Measurements from ENCODE around the gene C12orf76. TPM values are rescaled to one million over a fixed set of nuclear protein-coding genes. Genes with fewer than 3 reads are reported as not detected.

The C12orf76 gene
- polyA plus RNA-seq, 1 of the 3 experiments (the other 2 are of a cell fraction) = 29.2 TPM

- TF ChIP-seq NRF1 (IDR thresholded peaks at IDR 0.05; ENCODE audit: low read depth, low read length) (no peak), MAX (IDR thresholded peaks at IDR 0.05; ENCODE audit: low read depth) (no peak), TCF12 (IDR thresholded peaks at IDR 0.05) (no peak), IRF3 (IDR thresholded peaks at IDR 0.05; ENCODE audit: low read depth, low read length) (no peak), EP300 (IDR thresholded peaks at IDR 0.05; ENCODE audit: borderline replicate concordance in 1 of 2, low read depth in 1 of 2, low read length in 1 of 2) (no peak), RFX5 (IDR thresholded peaks at IDR 0.05; ENCODE audit: low read length) (no peak), USF2 (IDR thresholded peaks at IDR 0.05; ENCODE audit: borderline replicate concordance, low read depth, low read length) (no peak), SMC3 (IDR thresholded peaks at IDR 0.05; ENCODE audit: low read depth, low read length) (no peak)
Measured at GRCh38 chr12:110015132-110015531, 33.2 kb downstream of the C12orf76 start (continued).

- peaks cover 3% of the 10 kb centered on the region for H3F3A ChIP-seq (replicated peaks; ENCODE audit: insufficient read depth)
- no peaks in the 10 kb centered on the region; the same call in 1 of the 2 replicates for H4K20me1 ChIP-seq (ENCODE audit: insufficient read depth)
- H2AFZ ChIP-seq (ENCODE audit: low read depth) = no peak overlapping the region
- ChIA-PET POLR2A (no interaction called here), CTCF (interaction anchor here (0.7 to 1.2 kb wide), 3 partner anchors 8 to 159 kb away, joined by 3 to 4 read pairs (median 3); no protein-coding TSS in a partner anchor)
- no peak for TF ChIP-seq GABPA (IDR thresholded peaks at IDR 0.05; ENCODE audit: low read depth)
- TF ChIP-seq JUND (IDR thresholded peaks at IDR 0.05) = no peak
- TF ChIP-seq EZH2phosphoT487 (IDR thresholded peaks at IDR 0.05; ENCODE audit: borderline replicate concordance, low read depth) = no peak
- no peak for TF ChIP-seq RXRA (IDR thresholded peaks at IDR 0.05; ENCODE audit: borderline replicate concordance, low read depth)
- DNase-seq = no peak
- no peaks in the 10 kb centered on the region for H3K9me3 ChIP-seq
- H3K9me2 ChIP-seq = no peaks in the 10 kb centered on the region
- H3K36me3 ChIP-seq (replicated peaks in 1 of 2; ENCODE audit: control insufficient read depth in 1 of 2, insufficient read depth in 2 of 2, low read length in 1 of 2) = peaks cover 12 to 22% of the 10 kb centered on the region in 2 experiments
- 98% methylated on average over 4 of the region's 4 CpGs for WGBS (ENCODE audit: low lambda C conversion rate)
- no peaks in the 10 kb centered on the region for H3K4me1 ChIP-seq (ENCODE audit: control insufficient read depth in 1 of 2, insufficient read depth in 2 of 2, low read depth in 1 of 2, low read length in 1 of 2)
- peaks cover 48% of the 10 kb centered on the region for H3K79me2 ChIP-seq (ENCODE audit: insufficient read depth)
- H3K9ac ChIP-seq = no peak overlapping the region
- no peak overlapping the region for H3K4me3 ChIP-seq (ENCODE audit: low read depth in 2 of 2, low read length in 1 of 2)
- H3K4me2 ChIP-seq = no peak overlapping the region
- H3K27me3 ChIP-seq (ENCODE audit: insufficient read depth) = no peaks in the 10 kb centered on the region
- H3K27ac ChIP-seq (ENCODE audit: low read depth in 2 of 2, low read length in 1 of 2) = no peak overlapping the region
Measured at GRCh38 chr12:110012659-110013058, 35.7 kb downstream of the C12orf76 start.

- Histone ChIP-seq H3K27ac (ENCODE audit: low read depth in 2 of 2, low read length in 1 of 2) (no peak overlapping the region), H3K9me3 (no peaks in the 10 kb centered on the region), H3K36me3 (replicated peaks in 1 of 2; ENCODE audit: control insufficient read depth in 1 of 2, insufficient read depth in 2 of 2, low read length in 1 of 2) (peaks cover 12 to 17% of the 10 kb centered on the region in 2 experiments), H3K4me3 (ENCODE audit: low read depth in 2 of 2, low read length in 1 of 2) (no peak overlapping the region), H3K9me2 (no peaks in the 10 kb centered on the region), H3K9ac (no peak overlapping the region), H3F3A (replicated peaks; ENCODE audit: insufficient read depth) (peaks cover under 1% of the 10 kb centered on the region), H3K27me3 (ENCODE audit: insufficient read depth) (no peaks in the 10 kb centered on the region), H3K4me1 (ENCODE audit: control insufficient read depth in 1 of 2, insufficient read depth in 2 of 2, low read depth in 1 of 2, low read length in 1 of 2) (no peaks in the 10 kb centered on the region), H3K79me2 (ENCODE audit: insufficient read depth) (peaks cover 53% of the 10 kb centered on the region), H2AFZ (ENCODE audit: low read depth) (no peak overlapping the region), H4K20me1 (ENCODE audit: insufficient read depth) (no peaks in the 10 kb centered on the region; the same call in 1 of the 2 replicates), H3K4me2 (no peak overlapping the region)
- no peak for TF ChIP-seq CHD2 (IDR thresholded peaks at IDR 0.05; ENCODE audit: low read length, partially characterized antibody)
- TF ChIP-seq NRF1 (IDR thresholded peaks at IDR 0.05; ENCODE audit: low read depth, low read length) = no peak
- TF ChIP-seq SMC3 (IDR thresholded peaks at IDR 0.05; ENCODE audit: low read depth, low read length) = no peak
- TF ChIP-seq IRF3 (IDR thresholded peaks at IDR 0.05; ENCODE audit: low read depth, low read length) = no peak
- TF ChIP-seq MAX (IDR thresholded peaks at IDR 0.05; ENCODE audit: low read depth) = no peak
- no peak for TF ChIP-seq ELF1 (IDR thresholded peaks at IDR 0.05)
- TF ChIP-seq USF2 (IDR thresholded peaks at IDR 0.05; ENCODE audit: borderline replicate concordance, low read depth, low read length) = no peak
- no peak for TF ChIP-seq FOXM1 (IDR thresholded peaks at IDR 0.05; ENCODE audit: low read depth)
- no peak for TF ChIP-seq SIN3A (IDR thresholded peaks at IDR 0.05; ENCODE audit: borderline replicate concordance, low read depth, low read length)
- no peak for TF ChIP-seq GABPA (IDR thresholded peaks at IDR 0.05; ENCODE audit: low read depth)
- CTCF ChIA-PET = interaction anchor here (1.1 to 2.3 kb wide), 3 partner anchors 9 to 18 kb away, joined by 3 to 10 read pairs (median 3); no protein-coding TSS in a partner anchor
- WGBS (ENCODE audit: low lambda C conversion rate) = 90% methylated on average over 6 of the region's 6 CpGs
- no peak for DNase-seq
- POLR2A ChIA-PET = no interaction called here
Measured at GRCh38 chr12:110012137-110012536, 36.2 kb downstream of the C12orf76 start.
